ENCODE measurements around the gene DTL.

DTL gene

GRCh38 chr1:212091438-212092121, 56.0 kb downstream of the DTL start:
- DNase-seq (ENCODE audit: low read depth): no peak

DNA sequence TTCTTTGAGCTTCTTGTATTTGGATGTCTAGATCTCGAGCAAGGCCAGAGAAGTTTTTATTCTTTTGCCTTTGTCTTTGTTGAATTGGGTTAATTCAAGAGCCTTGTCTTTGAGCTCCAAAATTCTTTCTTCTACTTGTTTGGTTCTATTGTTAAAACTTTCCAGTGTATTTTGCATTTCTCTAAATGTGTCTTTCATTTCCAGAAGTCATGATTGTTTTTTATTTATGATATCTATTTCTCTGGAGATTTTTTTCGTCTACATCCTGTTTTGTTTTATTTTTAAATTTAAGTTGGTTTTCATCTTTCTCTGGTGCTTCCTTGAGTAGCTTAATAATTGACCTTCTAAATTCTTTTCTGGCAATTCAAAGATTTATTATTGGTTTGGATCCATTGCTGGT, 61.8 kb downstream of the DTL start:
- DNase-seq (ENCODE audit: low read depth): no peak

DNA sequence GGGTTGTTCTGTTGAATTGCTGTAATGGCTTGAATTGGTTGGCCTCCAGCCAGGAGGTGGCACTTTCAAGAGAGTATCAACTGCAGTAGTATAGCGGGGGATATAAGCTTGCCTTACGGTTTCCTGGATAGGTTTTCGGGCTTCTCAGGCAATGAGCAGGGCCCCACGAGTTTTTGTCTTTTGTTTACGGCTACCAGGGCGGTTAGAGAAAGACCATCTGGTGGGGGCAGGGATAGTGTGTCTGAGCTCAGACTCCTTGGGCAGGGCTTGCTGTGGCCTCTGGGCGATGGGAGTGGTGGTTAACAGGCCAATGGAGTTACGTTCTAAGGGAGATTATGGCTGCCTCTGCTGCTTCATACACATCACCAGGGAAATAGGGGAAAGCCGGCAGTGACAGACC, 62.8 kb downstream of the DTL start:
- DNase-seq (ENCODE audit: low read depth): no peak

DNA sequence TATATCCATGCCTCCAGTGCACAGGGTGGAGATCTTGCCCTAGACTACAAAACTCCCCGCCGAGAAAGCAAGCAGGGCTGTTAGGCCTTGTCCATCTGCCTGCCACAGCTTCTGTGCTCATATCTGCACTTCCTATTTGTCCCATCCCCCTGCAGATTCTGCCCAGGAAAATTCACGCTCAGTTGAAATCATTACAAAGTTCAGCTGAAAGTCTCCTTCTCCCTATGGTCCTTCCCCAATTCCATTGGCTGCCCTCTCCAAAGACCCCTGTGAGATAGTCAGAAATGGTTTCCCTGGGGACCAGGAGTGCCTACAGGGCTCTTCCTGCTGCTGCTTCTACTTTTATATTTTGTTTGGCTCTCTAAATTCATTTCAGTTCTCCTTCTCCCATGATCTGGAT, 63.2 kb downstream of the DTL start:
- DNase-seq (ENCODE audit: low read depth): no peak

DNA sequence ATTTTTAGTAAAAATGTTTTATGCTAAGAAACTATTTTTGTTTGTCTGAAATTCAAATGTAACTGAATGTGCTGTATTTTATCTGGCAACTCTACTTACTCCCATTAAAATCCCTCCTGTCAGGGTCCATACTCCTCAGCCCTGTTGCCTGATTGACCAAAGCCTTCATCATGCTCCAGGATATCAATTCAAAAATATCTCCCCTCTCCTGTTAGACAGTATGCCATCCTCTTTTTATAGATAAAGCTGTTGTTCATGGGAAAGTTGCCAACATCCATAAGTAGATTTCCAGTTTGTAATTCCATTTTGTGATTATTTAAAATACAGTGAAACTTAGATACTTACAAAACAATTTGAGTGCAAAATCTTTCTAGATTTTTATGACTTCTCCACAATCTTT, 65.7 kb downstream of the DTL start:
- DNase-seq (ENCODE audit: low read depth): no peak

DNA sequence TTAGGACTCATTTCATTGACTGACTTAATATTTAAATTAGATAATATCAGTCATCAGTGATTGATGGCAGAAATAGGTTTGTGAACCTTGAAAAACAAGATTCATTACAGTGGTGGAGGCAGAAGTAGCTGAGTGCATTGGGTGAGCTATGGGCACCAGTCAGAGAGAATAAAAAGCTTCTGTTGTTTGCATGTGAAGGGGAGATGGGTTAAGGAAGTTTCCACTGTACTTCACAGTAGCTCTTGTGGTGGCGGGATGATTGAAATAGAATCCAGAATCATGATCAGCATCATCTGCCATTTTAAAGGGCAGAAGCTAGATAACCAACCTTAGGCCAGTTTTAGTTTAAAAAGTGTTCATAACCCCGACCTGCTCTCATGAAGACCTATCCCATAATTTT, 66.2 kb downstream of the DTL start:
- DNase-seq (ENCODE audit: low read depth): no peak

GRCh38 chr1:212104586-212105325, 69.2 kb downstream of the DTL start:
- no peak for DNase-seq (ENCODE audit: low read depth)

DNA sequence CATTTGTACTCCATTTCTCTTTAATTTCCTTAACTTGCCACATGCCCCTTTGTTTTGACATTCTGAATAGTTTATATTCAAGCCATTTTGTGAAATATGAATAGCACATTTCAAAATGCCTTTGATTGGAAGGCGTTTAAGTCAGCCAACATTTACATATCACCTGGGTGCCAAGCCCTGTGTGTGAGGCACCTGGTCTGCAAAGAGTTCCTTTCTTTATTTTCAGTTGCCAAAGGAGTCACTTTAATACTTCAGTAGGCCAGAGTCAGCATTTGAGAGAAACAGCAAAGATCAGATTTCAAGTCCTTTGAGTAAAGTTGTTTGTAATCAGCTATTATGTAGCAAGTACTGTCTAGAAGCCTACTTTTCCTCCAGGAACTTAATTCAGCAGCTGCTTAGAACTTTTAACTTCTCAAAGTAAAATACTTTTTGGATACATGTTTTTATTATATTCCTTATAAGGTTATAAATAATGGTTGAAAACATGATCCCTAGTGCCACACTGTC, 70.8 kb downstream of the DTL start:
- no peak for DNase-seq (ENCODE audit: low read depth)

GRCh38 chr1:212107481-212107880, 71.9 kb downstream of the DTL start:
- no peak for DNase-seq (ENCODE audit: low read depth)

DNA sequence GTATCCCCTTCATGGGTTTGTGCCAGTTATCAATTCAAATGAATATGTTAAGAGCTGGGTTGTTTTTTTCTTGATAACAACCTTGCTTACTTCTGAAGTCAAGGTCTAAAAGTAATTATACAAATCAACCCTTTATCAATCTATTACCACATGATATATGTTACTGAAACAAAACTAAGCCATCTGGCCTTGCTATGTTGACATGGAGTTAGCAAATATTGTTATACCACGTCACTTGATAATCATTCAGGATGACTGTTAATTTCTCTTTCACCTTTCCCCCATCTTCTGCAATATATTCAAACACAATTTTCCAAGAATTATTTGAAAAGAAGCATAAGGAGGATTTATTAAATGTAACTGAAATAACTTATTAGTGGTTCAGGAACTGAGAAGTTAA, 72.6 kb downstream of the DTL start:
- no peak for DNase-seq (ENCODE audit: low read depth)

- no peak for DNase-seq (ENCODE audit: low read depth)
Observed at GRCh38 chr1:212108981-212109380, 73.4 kb downstream of the DTL start.

DNA sequence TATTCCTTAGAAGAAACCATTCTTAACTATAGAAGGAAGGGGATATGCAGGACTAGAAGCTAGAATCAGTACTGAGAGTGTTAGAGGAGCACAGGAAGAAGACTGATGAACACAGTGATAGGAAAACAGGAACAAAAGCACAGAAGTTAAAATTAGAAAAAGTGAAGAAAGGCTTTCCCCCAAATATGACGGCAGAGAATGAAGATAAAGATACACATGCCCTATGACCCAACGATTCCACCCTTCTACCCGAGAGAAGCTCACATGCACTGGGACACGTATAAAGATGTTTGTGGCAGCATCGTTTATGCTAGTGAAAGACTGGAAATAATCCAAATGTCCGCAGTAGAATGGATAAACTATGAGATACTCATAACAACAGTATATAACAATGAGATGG, 74.2 kb downstream of the DTL start:
- DNase-seq (ENCODE audit: low read depth): no peak

DNA sequence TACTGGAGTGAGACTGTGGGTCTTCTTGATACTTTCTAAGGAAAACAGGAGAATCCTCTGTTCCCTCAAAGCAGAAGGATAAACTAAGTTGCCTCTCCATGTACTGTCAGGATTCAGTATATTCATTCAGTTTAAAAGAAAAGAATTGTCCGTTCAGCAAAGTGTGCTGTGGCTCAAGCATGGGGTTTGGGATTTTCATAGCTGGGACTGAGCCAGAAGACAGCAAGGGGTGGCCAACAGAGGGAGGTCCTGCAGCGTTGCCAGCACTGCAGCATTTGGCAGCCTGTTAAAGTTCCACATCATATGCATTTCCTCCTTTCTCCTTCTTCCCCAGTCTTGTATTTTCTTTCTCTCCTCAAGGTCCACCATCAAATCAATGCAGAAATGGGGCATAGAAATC, 75.1 kb downstream of the DTL start:
- DNase-seq (ENCODE audit: low read depth): no peak

- no peak for DNase-seq (ENCODE audit: low read depth)
Observed at GRCh38 chr1:212111536-212111935, 76.0 kb downstream of the DTL start.

DNA sequence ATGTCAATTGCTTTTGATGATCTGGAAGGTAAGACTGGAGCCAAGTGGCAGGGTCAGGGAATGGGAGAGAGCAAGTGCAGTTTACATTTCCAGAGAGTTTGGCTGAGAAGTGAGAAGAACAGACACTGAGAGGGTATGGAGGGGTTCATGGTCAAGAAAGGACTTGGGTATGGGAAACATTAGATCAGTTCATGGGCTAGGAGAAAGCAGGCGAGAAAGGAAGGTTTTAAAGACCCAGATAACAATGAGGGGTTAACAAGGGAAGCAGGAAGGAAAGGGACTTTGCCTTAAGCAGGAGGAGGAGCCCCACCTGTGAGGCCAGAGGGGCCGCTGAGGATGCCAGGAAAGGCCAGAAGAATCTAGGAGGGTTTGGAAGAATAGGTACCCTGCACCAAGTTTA, 78.2 kb downstream of the DTL start:
- no peak for DNase-seq (ENCODE audit: low read depth)

DNA sequence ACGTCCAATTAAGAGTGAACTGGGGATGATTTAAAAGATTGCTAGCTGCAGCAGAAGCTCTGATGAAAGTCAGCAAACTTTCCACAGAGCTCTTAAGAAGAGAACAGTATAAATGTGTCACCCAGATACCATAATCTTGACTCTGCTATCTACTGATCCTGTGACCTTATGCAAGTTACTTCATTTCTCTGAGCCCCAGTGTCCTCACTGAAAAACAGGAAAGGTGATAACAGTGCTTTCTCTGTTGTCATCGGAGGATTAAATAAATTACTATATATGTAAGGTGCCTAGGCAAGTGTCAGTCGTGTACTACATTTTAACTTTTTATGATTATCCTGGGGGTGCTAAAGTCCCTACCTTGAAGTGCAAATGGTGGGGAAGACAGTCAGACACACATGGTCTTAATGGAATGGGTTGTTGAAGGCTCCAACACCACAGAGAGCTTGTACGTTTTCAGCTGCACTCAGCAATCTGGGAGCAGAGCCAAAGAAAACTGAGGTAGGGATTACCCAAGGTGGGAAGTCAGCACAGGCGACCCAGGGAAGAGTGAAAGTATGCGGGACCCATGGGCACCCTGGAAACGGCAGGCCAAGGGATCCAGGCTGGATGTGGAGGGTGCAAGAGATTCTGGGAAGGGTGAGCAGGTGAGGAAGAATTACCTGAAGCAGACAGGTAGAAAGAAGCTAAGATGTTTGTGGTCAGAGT, 82.8 kb downstream of the DTL start:
- DNase-seq (ENCODE audit: low read depth): no peak

DNA sequence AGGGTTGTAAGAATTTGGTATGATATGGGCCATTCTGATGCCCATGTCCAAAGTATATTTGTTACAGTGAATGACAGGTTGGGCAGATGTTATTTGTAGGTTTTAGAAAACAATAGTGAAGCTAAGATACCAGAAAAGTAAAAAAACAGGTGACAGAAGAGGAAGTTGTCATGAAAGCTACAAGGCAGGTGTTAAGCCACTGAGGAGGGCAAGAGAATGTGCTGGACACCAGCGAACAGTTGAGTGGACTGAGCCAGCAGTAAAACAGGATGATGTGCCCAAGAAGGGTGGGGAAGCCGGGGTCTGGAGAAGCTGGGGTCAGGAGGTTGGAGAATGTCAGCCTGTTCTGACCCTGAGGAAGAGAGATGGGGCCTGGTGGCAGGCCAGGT, 83.3 kb downstream of the DTL start:
- no peak for DNase-seq (ENCODE audit: low read depth)

DNA sequence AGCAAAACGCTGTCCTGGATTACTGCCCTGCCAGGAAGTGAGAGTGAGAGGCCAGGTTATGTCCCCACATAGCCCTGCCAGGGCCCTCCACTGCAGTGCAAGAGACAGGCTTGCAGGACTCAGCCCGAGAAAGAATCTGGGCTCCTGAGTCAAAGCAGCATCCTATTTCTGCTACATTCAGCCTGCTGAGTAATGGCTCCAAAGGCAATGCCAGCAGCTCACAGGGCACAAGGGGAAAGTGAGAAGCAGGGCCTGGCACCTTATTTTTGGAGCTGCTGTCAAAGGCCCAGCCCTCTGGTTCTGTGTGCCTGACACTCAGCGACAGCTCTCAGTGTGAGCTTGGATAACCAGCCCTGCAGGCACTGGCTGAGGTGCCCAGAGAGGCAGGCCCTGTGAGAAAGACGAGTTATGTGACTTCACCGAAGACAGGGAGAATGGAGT, 83.9 kb downstream of the DTL start:
- DNase-seq (ENCODE audit: low read depth): no peak

- no peak for DNase-seq (ENCODE audit: low read depth)
Observed at GRCh38 chr1:212119863-212120262, 84.3 kb downstream of the DTL start.

DNA sequence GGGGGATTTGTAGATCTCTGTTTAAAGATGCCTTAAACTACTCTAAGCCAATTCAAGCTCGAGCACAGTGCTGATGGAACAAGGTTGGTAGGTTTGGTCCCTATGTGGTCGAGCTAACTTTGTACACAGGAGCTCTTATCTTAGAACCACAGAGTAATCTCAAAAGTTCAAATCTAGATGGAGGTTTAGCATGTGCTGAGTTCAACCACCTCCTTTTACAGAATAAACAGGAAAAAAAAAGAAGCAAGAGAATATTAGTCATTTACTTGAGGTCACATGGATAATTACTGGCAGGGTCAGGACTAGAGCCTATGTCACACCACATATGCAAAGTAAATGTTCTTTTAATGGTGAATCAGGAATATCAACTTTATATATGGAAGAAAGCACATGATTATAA, 86.2 kb downstream of the DTL start:
- DNase-seq (ENCODE audit: low read depth): no peak

- DNase-seq (ENCODE audit: low read depth): no peak
Observed at GRCh38 chr1:212124690-212125582, 89.4 kb downstream of the DTL start.

DNA sequence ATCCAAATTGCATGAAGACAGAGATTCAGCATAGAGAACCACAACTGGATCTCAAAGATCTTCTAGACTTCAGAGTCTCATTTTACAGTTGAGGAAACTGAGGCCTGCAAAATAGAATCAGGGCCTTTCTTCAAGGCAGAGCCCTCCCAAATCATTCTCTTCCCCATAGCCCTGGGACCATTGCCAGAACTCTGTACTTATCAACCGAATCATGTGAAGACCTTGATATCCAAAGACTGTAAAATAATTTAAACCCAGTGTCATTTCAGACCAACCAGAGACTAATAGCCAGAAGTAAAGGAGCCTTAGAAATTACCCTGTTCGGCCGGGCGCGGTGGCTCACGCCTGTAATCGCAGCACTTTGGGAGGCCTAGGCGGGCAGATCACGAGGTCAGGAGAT, 90.1 kb downstream of the DTL start:
- no peak for DNase-seq (ENCODE audit: low read depth)

All from activated T-cell treated with anti-CD3 and anti-CD28 coated beads for 24 hours (primary cell).